Esophagus muscularis mucosa (tissue), 4 donors: ENCODE data around the gene CAVIN4.

Experiments
- CTCF ChIP-seq, 3 experiments: fragments of 200-600 bp in 2 of 3; fragments of 450-650 bp in 1 of 3; sonication (generic) in 2 of 3; IDR thresholded peaks; one replicate each; pipeline ENCODE4 v1.5.1; 2017 to 2019; ENCODE audit warnings: antibody characterized with exemption in 3 of 3, mild to moderate bottlenecking in 2 of 3, moderate library complexity in 1 of 3
- EP300 ChIP-seq: sonication (generic); formaldehyde crosslinking; IDR thresholded peaks from one replicate; pipeline ENCODE4 v1.6.1; 2017; ENCODE audit warnings: antibody characterized with exemption
- POLR2A ChIP-seq: fragments of 450-650 bp; IDR thresholded peaks from one replicate; pipeline ENCODE4 v1.6.1; 2017; ENCODE audit warnings: antibody characterized with exemption, moderate library complexity, mild to moderate bottlenecking, low read depth

GRCh38 chr9:100554935-100555401, 22.9 kb upstream of the CAVIN4 start:
- TF ChIP-seq EP300 (no peak), CTCF (IDR thresholded peaks at IDR 0.05) (no peak), POLR2A (no peak)
